Natural killer cell (primary cell): ENCODE results near the gene RGL3. TPM values are rescaled to one million over a fixed set of nuclear protein-coding genes. Genes with fewer than 3 reads are reported as not detected.
"Not testable (repeated sequence)": the region's sequence is repeated elsewhere in the genome, so short reads cannot be mapped to it uniquely, and the experiment has no call there.

ENCODE experiments used
- ATAC-seq, 3 donors: fragments of 150-1000 bp in 2 of 3; fragments of 200-7000 bp in 1 of 3; cut with Tn5 transposase; 1 replicate in 1 of 3; 2 replicates in 2 of 3; pipeline ENCODE4 v1.10.0; 2021; ENCODE audit warnings: mild to moderate bottlenecking in 2 of 3, moderate library complexity in 2 of 3
- DNase-seq, 2 donors: peaks; one replicate each; pipeline versions ENCODE4 v3.0.0 to v3.0.0-alpha.2; 2013 to 2021; ENCODE audit warnings: mixed read lengths in 1 of 2
- H3K27ac ChIP-seq: one replicate; pipeline ENCODE4 v1.5.1; 2013; ENCODE audit warnings: mild to moderate bottlenecking, low read length
- H3K27me3 ChIP-seq: one replicate; pipeline ENCODE4 v1.6.1; 2013; ENCODE audit warnings: low read length; ENCODE audit not compliant: control insufficient read depth, insufficient read depth
- H3K36me3 ChIP-seq: one replicate; pipeline ENCODE4 v1.6.1; 2013; ENCODE audit warnings: low read length; ENCODE audit not compliant: control insufficient read depth, insufficient read depth
- H3K4me1 ChIP-seq: one replicate; pipeline ENCODE4 v1.6.1; 2013; ENCODE audit warnings: low read length; ENCODE audit not compliant: control insufficient read depth, insufficient read depth
- H3K4me3 ChIP-seq: one replicate; pipeline ENCODE4 v1.5.1; 2013; ENCODE audit warnings: low read length
- H3K9me3 ChIP-seq: one replicate; pipeline ENCODE4 v1.6.1; 2013; ENCODE audit warnings: low read length; ENCODE audit not compliant: control insufficient read depth, insufficient read depth
- H3K27ac Mint-ChIP-seq, 2 donors: one replicate each; pipeline ENCODE4 v1.8.0; 2022; ENCODE audit warnings: mild to moderate bottlenecking in 2 of 2, mixed read lengths in 2 of 2, moderate library complexity in 1 of 2
- H3K27me3 Mint-ChIP-seq, 2 donors: one replicate each; pipeline ENCODE4 v1.8.0; 2022; ENCODE audit warnings: low read depth in 2 of 2, mixed read lengths in 2 of 2
- H3K36me3 Mint-ChIP-seq: one replicate; pipeline ENCODE4 v1.8.0; 2022; ENCODE audit warnings: mixed read lengths
- H3K4me1 Mint-ChIP-seq, 2 donors: one replicate each; pipeline ENCODE4 v1.8.0; 2022; ENCODE audit warnings: mixed read lengths in 2 of 2
- H3K4me3 Mint-ChIP-seq: one replicate; pipeline ENCODE4 v1.8.0; 2022; ENCODE audit warnings: mild to moderate bottlenecking, moderate library complexity, mixed read lengths
- H3K9me3 Mint-ChIP-seq, 2 donors: one replicate each; pipeline ENCODE4 v1.8.0; 2022; ENCODE audit warnings: mixed read lengths in 2 of 2
- WGBS: methylation state at CpG from one replicate; pipeline ENCODE4 v1.1.7; 2013; ENCODE audit warnings: missing lambda C conversion rate; ENCODE audit not compliant: insufficient coverage; 5-methylcytosine and 5-hydroxymethylcytosine counted together
- intact Hi-C: fragments of 100-400 bp; cut with micrococcal nuclease; formaldehyde crosslinking; loops from one replicate; pipeline ENCODE4 v1.14.2; 2022
- total RNA-seq, 4 donors: library from RNA; stranded (reverse); fragments of 120-200 nt in 1 of 4; gene quantifications; one replicate each; pipeline versions ENCODE4 v1.2.3 to v1.2.4, GENCODE V29; 2013 to 2022
- TF ChIP-seq, protein P1 (sequence below): fragments of 200-600 bp; IDR thresholded peaks from one replicate; pipeline ENCODE4 v1.8.0; 2022; ENCODE audit warnings: antibody characterized with exemption

Gene RGL3
- total RNA-seq, 3 donors from 2014 or later (not counting 1 experiment from before 2014, with no cell fraction given), result 0.48 TPM; not detected in 2

DNA sequence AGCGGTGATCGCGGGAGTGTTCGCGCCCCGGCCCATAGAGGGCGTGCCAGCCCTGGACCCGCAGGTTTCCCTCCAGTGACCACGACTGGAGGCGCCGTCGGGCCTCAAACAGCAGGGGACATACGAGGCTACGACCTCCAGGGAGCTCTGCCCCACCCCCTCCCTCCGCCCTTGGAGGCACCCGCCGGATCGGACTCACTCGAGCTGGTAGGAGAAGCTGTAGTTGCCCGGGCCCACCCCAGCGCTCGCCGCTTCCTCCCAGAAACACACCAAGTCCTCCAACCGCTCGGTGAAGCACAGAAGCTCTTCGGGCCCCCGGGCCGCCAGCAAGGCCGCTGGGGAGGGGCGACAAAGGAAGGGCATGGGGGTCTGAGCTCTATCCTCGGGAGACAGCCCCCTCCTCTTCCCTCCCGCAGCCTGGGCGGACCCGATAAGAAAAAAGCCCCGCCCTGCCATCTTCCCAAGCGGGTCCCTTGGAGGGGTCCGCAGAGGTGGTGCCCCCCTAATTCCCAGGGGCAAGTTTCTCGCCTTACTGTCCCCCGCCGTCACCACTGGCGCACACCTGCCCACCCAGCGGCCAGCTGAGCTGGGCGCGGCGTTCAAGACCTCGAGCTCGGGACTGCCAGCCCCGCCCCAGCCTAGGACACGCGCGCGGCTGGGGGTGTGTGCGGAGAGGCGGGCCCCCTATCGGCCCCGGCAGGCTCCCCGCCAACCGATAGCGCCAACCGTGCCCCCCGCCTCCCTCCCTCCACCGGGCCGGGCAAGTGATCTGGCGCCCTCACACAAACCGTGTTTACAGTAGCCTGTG lies 36.0 kb downstream of the RGL3 start:
- Histone ChIP-seq H3K9me3 (no peaks in the 10 kb centered on the region), H3K4me3 (peak overlapping the region; percentile 28), H3K27ac (no peak overlapping the region), H3K4me1 (peaks cover 49% of the 10 kb centered on the region), H3K27me3 (peaks cover 14% of the 10 kb centered on the region), H3K36me3 (no peaks in the 10 kb centered on the region)
- under 1% methylated on average over 65 of the region's 65 CpGs for WGBS
- Mint-ChIP-seq H3K4me3 (peak overlapping the region; percentile 72), H3K36me3 (no peaks in the 10 kb centered on the region), H3K4me1 (peaks cover 23 to 32% of the 10 kb centered on the region in 2 donors), H3K9me3 (no peaks in the 10 kb centered on the region), H3K27me3 (peaks cover 0 to 22% of the 10 kb centered on the region in 2 donors), H3K27ac (peak overlapping the region; percentile 92 to 97)
- intact Hi-C loops, result loop anchor here (5.0 kb wide), 1 partner anchor 39 kb away; no protein-coding TSS in a partner anchor
- TF ChIP-seq, protein P1, sequence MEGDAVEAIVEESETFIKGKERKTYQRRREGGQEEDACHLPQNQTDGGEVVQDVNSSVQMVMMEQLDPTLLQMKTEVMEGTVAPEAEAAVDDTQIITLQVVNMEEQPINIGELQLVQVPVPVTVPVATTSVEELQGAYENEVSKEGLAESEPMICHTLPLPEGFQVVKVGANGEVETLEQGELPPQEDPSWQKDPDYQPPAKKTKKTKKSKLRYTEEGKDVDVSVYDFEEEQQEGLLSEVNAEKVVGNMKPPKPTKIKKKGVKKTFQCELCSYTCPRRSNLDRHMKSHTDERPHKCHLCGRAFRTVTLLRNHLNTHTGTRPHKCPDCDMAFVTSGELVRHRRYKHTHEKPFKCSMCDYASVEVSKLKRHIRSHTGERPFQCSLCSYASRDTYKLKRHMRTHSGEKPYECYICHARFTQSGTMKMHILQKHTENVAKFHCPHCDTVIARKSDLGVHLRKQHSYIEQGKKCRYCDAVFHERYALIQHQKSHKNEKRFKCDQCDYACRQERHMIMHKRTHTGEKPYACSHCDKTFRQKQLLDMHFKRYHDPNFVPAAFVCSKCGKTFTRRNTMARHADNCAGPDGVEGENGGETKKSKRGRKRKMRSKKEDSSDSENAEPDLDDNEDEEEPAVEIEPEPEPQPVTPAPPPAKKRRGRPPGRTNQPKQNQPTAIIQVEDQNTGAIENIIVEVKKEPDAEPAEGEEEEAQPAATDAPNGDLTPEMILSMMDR, result peak; percentile 70
- peak; percentile 44 to 63 for DNase-seq
- no peak for ATAC-seq

DNA sequence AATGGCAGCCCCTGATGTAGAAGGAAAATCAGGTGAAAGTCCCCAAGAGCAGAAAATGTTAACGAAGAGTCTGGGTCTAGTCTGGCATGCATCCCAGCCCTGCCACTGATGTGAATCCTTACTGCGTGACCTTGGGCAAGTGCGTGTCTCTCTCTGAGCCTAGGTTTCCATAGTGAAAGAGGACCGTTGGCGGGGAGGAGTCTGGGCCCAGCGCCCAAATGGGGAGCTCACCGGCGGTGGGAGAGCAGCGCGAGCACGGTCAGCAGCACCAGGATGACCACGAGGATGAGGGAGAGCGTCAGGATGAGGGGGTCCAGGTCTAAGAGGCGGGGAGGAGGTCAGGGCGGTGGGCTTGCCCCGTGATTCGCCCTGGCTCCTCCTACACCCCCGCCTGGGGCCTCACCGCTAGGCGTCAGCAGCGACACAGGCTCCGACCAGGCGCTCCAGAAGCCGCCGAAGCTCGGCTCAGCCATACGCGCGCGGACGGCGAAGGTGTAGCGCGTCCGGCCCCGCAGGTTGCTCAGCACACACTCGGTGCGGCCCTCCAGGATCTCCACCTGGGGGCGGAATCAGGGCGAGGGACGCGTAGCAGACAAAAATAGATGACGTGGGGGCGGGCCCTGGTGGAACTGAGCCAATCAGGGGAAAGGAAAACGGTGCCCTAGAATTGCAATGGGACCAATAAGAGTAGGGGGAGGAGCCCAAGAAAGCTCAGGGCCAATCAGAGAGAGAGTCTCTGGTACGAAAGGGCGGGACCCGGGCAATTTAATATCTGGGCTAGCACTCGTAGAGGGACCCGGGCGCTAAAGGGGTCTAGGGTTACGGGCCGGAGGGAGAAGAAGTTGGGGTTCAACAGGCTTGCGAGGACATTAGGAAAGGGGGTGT lies 38.2 kb downstream of the RGL3 start:
- Mint-ChIP-seq H3K4me1 (peaks cover 29 to 37% of the 10 kb centered on the region in 2 donors), H3K36me3 (no peaks in the 10 kb centered on the region), H3K4me3 (peak overlapping the region; percentile 98), H3K9me3 (no peaks in the 10 kb centered on the region), H3K27ac (peak overlapping the region; percentile 92 to 97), H3K27me3 (peaks cover 0 to 22% of the 10 kb centered on the region in 2 donors)
- DNase-seq, result peak; percentile 94 to 98
- Histone ChIP-seq H3K27me3 (peaks cover 14% of the 10 kb centered on the region), H3K36me3 (no peaks in the 10 kb centered on the region), H3K9me3 (no peaks in the 10 kb centered on the region), H3K4me3 (peak overlapping the region; percentile 63), H3K27ac (peak overlapping the region; percentile 90), H3K4me1 (peaks cover 56% of the 10 kb centered on the region)
- intact Hi-C loops, result loop anchor here (1.0 to 5.0 kb wide), 5 partner anchors 35 to 101 kb away; partner anchors contain the start of genes CCDC159, ODAD3, PRKCSH and TMEM205
- TF ChIP-seq, protein P1, result peak; percentile 71
- WGBS, result 1% methylated on average over 54 of the region's 54 CpGs
- ATAC-seq, result peak; percentile 81 to 92 (median 83)

GRCh38 chr19:11379857-11380350 lies 39.2 kb downstream of the RGL3 start:
- H3K4me1 ChIP-seq, result peaks cover 64% of the 10 kb centered on the region
- Mint-ChIP-seq H3K27ac (peak overlapping the region; percentile 92 to 97), H3K4me3 (peak overlapping the region; percentile 98), H3K27me3 (peaks cover 0 to 22% of the 10 kb centered on the region in 2 donors), H3K4me1 (peaks cover 29 to 37% of the 10 kb centered on the region in 2 donors), H3K9me3 (no peaks in the 10 kb centered on the region), H3K36me3 (no peaks in the 10 kb centered on the region)
- DNase-seq (no peak), ATAC-seq (no peak)
- intact Hi-C loops, result loop anchor here (5.0 to 10.0 kb wide), 2 partner anchors 42 to 125 kb away; partner anchors contain the start of gene ZNF653
- peaks cover 14% of the 10 kb centered on the region for H3K27me3 ChIP-seq
- no peaks in the 10 kb centered on the region for H3K9me3 ChIP-seq
- no peaks in the 10 kb centered on the region for H3K36me3 ChIP-seq
- no peak overlapping the region for H3K4me3 ChIP-seq
- 95% methylated on average over 7 of the region's 7 CpGs for WGBS
- H3K27ac ChIP-seq, result peak overlapping the region; percentile 90
- TF ChIP-seq, protein P1, result no peak

GRCh38 chr19:11379269-11379845 lies 39.8 kb downstream of the RGL3 start:
- whole genome bisulfite sequencing, result 97% methylated on average over 14 of the region's 14 CpGs
- not testable (repeated sequence) for ATAC-seq, H3K27ac ChIP-seq, H3K4me3 ChIP-seq, H3K9me3 Mint-ChIP-seq, H3K36me3 ChIP-seq, H3K4me3 Mint-ChIP-seq, DNase-seq, H3K9me3 ChIP-seq, H3K36me3 Mint-ChIP-seq
- Mint-ChIP-seq H3K27ac (peak overlapping the region in 1 of 2 donors; percentile 97), H3K27me3 (peaks cover 0 to 17% of the 10 kb centered on the region in 2 donors), H3K4me1 (peaks cover 29 to 37% of the 10 kb centered on the region in 2 donors)
- peaks cover 65% of the 10 kb centered on the region for H3K4me1 ChIP-seq
- intact Hi-C loops, result loop anchor here (10.0 kb wide), 1 partner anchor 125 kb away; the partner anchor contains the start of gene ZNF653
- peaks cover 14% of the 10 kb centered on the region for H3K27me3 ChIP-seq
